Cardiac septum (tissue), 1 donor: ENCODE results near the gene ARFGAP1. TPM values are rescaled to one million over a fixed set of nuclear protein-coding genes. Genes with fewer than 3 reads are reported as not detected.

Experiments
- DNase-seq: peaks from one replicate; pipeline ENCODE4 v3.0.0-alpha.2; 2020; ENCODE audit warnings: low spot score
- intact Hi-C: fragments of 100-400 bp; cut with DNase I; formaldehyde crosslinking; loops from one replicate; pipeline ENCODE4 v1.14.0; 2022
- microRNA-seq: library from miRNA; unstranded; fragments of <30 nt; microRNA quantifications from one replicate; pipeline ENCODE4 v1.2.0, GENCODE V29; 2020
- total RNA-seq: library from RNA; stranded (reverse); fragmentation: NEBNext Ultra II Directional; extraction: Animal tissue kit (Norgen Biotek cat#: 25700); gene quantifications from one replicate; pipeline ENCODE4 v1.2.1, GENCODE V29; 2021
- donor health status: DM: no; HTN: no; CAD: no.

ARFGAP1 gene
- total RNA-seq, 1 donor from 2014 or later = 49.5 TPM

DNA sequence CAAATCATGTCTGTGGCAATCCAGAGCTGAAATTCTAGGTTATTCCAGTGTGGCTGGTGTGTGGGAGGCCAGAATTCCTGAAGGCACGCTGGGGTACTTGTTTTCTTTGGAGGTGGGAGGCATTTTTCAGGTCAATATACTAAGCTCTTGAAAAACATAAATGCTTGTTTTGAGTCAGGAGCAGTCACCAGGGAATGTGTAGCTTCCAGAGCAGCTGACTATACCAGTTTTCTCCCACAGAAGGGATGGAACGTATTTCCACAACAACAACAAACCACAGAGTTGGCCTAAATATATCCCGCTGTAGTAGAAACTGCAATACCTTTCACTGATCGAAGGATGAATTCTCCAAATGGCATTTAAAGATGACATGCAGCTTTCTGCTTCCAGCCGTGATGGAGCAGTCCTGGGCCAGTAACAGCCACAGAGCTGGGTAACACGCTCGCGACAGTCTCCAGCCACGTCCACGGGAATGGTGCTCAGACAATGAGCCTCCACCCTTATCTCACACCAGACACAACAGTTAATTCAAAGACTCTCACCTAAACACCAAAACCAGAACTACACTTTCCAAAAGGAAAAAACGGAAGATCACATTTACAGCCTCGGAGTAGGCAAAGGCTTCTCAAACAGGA is 65.3 kb downstream of the ARFGAP1 start:
- DNase-seq = no peak
- intact Hi-C loops = no loop called here

Small RNA genes lying within 50 kb of the gene (microRNA-seq; reads per million reads assigned to microRNA genes)
- gene MIR3196 (not detected), gene MIR4326 (not detected)

Other genes starting within 250 kb of the ARFGAP1 start
- 23.1 TPM for gene YTHDF1, start 56.7 kb upstream of the ARFGAP1 start, total RNA-seq
- 1.1 TPM for gene BIRC7, start 36.9 kb upstream of the ARFGAP1 start, total RNA-seq
- gene NKAIN4, start 18.4 kb upstream of the ARFGAP1 start, total RNA-seq = not detected
- gene COL20A1, start 20.4 kb downstream of the ARFGAP1 start, total RNA-seq = 0.22 TPM
- gene CHRNA4, start 88.5 kb downstream of the ARFGAP1 start, total RNA-seq = 0.16 TPM
- 0.86 TPM for gene KCNQ2, start 199.8 kb downstream of the ARFGAP1 start, total RNA-seq
- 1,211 TPM for gene EEF1A2, start 226.3 kb downstream of the ARFGAP1 start, total RNA-seq
- 438 TPM for gene PPDPF, start 248.0 kb downstream of the ARFGAP1 start, total RNA-seq